ENCODE data around the gene SP100.

DNA sequence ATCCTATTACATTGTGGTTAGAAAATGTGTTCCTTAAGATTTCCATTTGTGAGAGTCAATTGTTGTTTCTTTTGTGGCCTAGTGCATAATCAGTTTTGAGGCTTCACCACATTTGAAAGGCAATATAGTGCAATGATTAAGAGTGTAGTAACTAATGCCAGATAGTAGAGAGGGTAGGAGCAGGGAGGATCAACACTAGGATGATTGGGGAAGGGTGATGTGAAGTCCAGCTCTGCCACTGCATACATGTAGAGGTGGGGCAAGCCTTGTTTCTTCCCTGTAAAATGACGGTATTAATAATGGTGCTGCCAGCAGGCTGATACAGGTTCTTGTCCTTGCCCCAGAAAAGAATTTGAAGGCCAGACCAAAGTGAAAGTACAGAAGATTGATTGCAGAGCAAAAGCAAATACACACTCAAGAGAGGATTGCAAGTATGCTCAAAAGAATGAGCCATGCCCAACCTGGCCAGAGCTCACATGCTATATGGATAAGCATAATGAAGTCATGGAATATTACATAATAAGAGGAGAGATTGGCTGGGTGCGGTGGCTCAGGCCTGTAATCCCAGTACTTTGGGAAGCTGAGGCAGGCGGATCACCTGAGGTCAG, 8.0 kb downstream of the SP100 start:
- TF ChIP-seq POLR2A (IDR thresholded peaks at IDR 0.05; ENCODE audit: low read length), result no peak
- no peak for TF ChIP-seq GATA1 (IDR thresholded peaks at IDR 0.05; ENCODE audit: low read depth, low read length)
